HG03571 (cell line): ENCODE results near the gene UBE2L6.

Source experiments
- ATAC-seq: cut with Tn5 transposase; IDR thresholded peaks from one replicate; pipeline ENCODE4 v1.9.1; 2021; ENCODE audit not compliant: unreplicated experiment

The UBE2L6 gene

DNA sequence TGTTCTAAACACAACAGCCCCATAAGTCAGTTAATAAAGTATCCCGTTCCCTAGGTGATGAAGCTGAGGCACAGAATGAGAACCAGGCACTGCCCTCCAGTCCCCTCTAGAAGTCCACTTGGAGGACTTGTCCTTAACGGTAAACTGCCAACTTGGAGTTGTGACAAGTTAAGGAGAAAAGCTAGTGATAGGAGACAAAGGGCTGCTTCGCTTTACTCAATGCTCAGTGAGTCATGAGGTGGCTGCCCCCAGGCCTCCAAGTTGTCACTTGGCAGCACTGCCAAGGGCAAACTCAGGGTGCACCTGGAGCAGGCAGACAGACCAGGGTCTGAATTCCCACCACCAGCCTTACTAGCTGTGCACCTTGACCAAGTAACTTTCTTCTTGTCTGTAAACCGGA, 65.5 kb downstream of the UBE2L6 start:
- no peak for ATAC-seq
